Measurements from ENCODE around the gene MIGA2.

- TF ChIP-seq TAF1 (IDR thresholded peaks at IDR 0.05; ENCODE audit: low read depth, low read length) (no peak), POLR2A (IDR thresholded peaks at IDR 0.05; ENCODE audit: low read depth, low read length) (no peak), POLR2AphosphoS5 (IDR thresholded peaks at IDR 0.05; ENCODE audit: low read depth, low read length) (no peak), SPI1 (IDR thresholded peaks at IDR 0.05; ENCODE audit: low read depth, low read length) (no peak), POU2F2 (IDR thresholded peaks at IDR 0.05; ENCODE audit: low read depth, low read length) (no peak), PAX5 (IDR thresholded peaks at IDR 0.05; ENCODE audit: insufficient read depth, low read length, severe bottlenecking) (no peak)
These were observed 26.6 kb downstream of the MIGA2 start for GRCh38 chr9:129063061-129063460.
